ENCODE measurements around the gene SPEF1. TPM values are rescaled to one million over a fixed set of nuclear protein-coding genes. Genes with fewer than 3 reads are reported as not detected.
A peak's percentile ranks its signal among the peaks of the same experiment; 100 is the strongest.

Gene SPEF1
- total and polyA plus RNA-seq, 2 of the 13 experiments (the other 11 are each of a cell fraction or from before 2014, with no cell fraction given): 0.11 to 0.27 TPM

DNA sequence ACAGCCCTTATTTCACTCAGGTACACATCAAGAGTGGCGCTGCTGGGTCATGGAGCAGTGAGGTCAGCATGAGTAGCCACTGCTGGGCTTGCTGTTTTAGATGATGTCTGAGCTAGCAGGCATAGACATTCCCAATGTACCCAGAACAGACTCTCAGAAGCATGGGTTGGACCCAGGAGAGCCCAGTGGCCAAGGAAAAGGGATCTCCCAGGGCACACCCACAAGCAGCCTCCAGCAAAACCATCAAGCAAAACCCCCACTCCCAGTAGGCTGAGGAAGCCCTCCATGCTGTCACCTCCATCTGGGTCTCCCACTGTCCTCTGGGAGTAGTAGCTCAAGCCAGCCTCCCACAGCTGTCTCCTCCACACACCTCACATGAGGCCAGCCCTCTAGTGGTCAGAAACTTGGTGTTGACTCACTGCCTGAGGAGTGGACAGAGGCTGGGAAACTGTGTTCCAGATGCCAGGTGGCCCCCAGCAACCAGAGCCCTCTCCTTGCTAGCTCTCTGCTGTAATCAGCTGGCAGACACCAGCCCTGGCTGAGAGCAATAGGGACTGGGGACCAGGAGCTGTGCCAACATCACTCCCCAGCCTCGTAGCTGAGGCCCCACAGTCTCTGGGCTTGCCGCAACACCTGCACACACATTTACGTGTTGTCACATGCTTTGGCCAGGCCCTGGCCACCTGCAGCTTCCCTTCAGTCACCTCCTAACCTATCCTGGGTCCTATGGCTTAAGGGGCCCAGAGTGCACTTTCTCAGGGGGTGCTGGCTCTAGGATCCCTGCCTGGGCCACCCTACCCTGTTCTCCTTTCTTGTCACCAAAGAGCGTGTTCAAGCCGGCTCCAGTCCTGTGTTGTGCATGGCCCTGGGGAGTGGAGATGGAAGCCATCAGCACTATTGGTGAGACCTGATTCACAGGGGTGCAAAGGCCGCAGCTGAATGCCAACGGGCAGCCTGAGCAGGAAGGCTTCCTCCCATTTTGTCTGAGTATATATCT lies 37.2 kb upstream of the SPEF1 start (continued):
- TF ChIP-seq HDAC6 (IDR thresholded peaks at IDR 0.05; ENCODE audit: low read depth, low read length): no peak
- TF ChIP-seq, protein P1, sequence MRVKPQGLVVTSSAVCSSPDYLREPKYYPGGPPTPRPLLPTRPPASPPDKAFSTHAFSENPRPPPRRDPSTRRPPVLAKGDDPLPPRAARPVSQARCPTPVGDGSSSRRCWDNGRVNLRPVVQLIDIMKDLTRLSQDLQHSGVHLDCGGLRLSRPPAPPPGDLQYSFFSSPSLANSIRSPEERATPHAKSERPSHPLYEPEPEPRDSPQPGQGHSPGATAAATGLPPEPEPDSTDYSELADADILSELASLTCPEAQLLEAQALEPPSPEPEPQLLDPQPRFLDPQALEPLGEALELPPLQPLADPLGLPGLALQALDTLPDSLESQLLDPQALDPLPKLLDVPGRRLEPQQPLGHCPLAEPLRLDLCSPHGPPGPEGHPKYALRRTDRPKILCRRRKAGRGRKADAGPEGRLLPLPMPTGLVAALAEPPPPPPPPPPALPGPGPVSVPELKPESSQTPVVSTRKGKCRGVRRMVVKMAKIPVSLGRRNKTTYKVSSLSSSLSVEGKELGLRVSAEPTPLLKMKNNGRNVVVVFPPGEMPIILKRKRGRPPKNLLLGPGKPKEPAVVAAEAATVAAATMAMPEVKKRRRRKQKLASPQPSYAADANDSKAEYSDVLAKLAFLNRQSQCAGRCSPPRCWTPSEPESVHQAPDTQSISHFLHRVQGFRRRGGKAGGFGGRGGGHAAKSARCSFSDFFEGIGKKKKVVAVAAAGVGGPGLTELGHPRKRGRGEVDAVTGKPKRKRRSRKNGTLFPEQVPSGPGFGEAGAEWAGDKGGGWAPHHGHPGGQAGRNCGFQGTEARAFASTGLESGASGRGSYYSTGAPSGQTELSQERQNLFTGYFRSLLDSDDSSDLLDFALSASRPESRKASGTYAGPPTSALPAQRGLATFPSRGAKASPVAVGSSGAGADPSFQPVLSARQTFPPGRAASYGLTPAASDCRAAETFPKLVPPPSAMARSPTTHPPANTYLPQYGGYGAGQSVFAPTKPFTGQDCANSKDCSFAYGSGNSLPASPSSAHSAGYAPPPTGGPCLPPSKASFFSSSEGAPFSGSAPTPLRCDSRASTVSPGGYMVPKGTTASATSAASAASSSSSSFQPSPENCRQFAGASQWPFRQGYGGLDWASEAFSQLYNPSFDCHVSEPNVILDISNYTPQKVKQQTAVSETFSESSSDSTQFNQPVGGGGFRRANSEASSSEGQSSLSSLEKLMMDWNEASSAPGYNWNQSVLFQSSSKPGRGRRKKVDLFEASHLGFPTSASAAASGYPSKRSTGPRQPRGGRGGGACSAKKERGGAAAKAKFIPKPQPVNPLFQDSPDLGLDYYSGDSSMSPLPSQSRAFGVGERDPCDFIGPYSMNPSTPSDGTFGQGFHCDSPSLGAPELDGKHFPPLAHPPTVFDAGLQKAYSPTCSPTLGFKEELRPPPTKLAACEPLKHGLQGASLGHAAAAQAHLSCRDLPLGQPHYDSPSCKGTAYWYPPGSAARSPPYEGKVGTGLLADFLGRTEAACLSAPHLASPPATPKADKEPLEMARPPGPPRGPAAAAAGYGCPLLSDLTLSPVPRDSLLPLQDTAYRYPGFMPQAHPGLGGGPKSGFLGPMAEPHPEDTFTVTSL (CRISPR knock-in tag; IDR thresholded peaks at IDR 0.05; ENCODE audit: borderline replicate concordance): no peak
- TF ChIP-seq, protein P2, sequence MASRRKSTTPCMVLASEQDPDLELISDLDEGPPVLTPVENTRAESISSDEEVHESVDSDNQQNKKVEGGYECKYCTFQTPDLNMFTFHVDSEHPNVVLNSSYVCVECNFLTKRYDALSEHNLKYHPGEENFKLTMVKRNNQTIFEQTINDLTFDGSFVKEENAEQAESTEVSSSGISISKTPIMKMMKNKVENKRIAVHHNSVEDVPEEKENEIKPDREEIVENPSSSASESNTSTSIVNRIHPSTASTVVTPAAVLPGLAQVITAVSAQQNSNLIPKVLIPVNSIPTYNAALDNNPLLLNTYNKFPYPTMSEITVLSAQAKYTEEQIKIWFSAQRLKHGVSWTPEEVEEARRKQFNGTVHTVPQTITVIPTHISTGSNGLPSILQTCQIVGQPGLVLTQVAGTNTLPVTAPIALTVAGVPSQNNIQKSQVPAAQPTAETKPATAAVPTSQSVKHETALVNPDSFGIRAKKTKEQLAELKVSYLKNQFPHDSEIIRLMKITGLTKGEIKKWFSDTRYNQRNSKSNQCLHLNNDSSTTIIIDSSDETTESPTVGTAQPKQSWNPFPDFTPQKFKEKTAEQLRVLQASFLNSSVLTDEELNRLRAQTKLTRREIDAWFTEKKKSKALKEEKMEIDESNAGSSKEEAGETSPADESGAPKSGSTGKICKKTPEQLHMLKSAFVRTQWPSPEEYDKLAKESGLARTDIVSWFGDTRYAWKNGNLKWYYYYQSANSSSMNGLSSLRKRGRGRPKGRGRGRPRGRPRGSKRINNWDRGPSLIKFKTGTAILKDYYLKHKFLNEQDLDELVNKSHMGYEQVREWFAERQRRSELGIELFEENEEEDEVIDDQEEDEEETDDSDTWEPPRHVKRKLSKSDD (CRISPR knock-in tag; IDR thresholded peaks at IDR 0.05; ENCODE audit: low read depth): peak; percentile 41; the same call in 1 of the 2 replicates
- TF ChIP-seq, protein P3, sequence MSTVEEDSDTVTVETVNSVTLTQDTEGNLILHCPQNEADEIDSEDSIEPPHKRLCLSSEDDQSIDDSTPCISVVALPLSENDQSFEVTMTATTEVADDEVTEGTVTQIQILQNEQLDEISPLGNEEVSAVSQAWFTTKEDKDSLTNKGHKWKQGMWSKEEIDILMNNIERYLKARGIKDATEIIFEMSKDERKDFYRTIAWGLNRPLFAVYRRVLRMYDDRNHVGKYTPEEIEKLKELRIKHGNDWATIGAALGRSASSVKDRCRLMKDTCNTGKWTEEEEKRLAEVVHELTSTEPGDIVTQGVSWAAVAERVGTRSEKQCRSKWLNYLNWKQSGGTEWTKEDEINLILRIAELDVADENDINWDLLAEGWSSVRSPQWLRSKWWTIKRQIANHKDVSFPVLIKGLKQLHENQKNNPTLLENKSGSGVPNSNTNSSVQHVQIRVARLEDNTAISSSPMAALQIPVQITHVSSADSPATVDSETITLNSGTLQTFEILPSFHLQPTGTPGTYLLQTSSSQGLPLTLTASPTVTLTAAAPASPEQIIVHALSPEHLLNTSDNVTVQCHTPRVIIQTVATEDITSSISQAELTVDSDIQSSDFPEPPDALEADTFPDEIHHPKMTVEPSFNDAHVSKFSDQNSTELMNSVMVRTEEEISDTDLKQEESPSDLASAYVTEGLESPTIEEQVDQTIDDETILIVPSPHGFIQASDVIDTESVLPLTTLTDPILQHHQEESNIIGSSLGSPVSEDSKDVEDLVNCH (CRISPR knock-in tag; IDR thresholded peaks at IDR 0.05): 0 out of 2 replicates have a peak, but pooled peaks have one; percentile 11
- peak; percentile 50 for TF ChIP-seq POLR2AphosphoS5 (IDR thresholded peaks at IDR 0.05; ENCODE audit: low read depth, low read length)
- TF ChIP-seq SMC3 (IDR thresholded peaks at IDR 0.05; ENCODE audit: low read length): peak; percentile 96
- TF ChIP-seq ZNF577 (CRISPR knock-in tag; IDR thresholded peaks at IDR 0.05; ENCODE audit: borderline replicate concordance, low read depth): no peak
- TF ChIP-seq, protein P4, sequence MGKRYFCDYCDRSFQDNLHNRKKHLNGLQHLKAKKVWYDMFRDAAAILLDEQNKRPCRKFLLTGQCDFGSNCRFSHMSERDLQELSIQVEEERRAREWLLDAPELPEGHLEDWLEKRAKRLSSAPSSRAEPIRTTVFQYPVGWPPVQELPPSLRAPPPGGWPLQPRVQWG (CRISPR knock-in tag; IDR thresholded peaks at IDR 0.05; ENCODE audit: borderline replicate concordance, low read depth): no peak
- peak; percentile 89 for TF ChIP-seq ELF3 (CRISPR knock-in tag; IDR thresholded peaks at IDR 0.05)
- TF ChIP-seq, protein P5, sequence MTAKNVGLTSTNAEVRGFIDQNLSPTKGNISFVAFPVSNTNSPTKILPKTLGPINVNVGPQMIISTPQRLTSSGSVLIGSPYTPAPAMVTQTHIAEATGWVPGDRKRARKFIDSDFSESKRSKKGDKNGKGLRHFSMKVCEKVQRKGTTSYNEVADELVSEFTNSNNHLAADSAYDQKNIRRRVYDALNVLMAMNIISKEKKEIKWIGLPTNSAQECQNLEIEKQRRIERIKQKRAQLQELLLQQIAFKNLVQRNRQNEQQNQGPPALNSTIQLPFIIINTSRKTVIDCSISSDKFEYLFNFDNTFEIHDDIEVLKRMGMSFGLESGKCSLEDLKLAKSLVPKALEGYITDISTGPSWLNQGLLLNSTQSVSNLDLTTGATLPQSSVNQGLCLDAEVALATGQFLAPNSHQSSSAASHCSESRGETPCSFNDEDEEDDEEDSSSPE (CRISPR knock-in tag; IDR thresholded peaks at IDR 0.05): peak; percentile 69
